Brain microvascular endothelial cell (primary cell): Measurements from ENCODE around the gene PGM3.

Experiments
- DNase-seq: peaks from one replicate; pipeline ENCODE4 v3.0.0-alpha.2; 2020
- H3K27ac ChIP-seq: fragments of 250-450 bp; sonication (Bioruptor Pico); 2 replicates; pipeline ENCODE4 v1.5.1; 2020; ENCODE audit warnings: mild to moderate bottlenecking, moderate library complexity
- H3K27me3 ChIP-seq: fragments of 250-450 bp; sonication (Bioruptor Pico); replicated peaks from 2 replicates; pipeline ENCODE4 v1.5.1; 2020; ENCODE audit warnings: mild to moderate bottlenecking
- H3K36me3 ChIP-seq: fragments of 250-450 bp; sonication (Bioruptor Pico); replicated peaks from 2 replicates; pipeline ENCODE4 v1.5.1; 2020; ENCODE audit warnings: mild to moderate bottlenecking
- H3K4me3 ChIP-seq: 2 replicates; pipeline ENCODE4 v1.5.1; 2011; ENCODE audit warnings: low read depth, mild to moderate bottlenecking, control low read depth, low read length, moderate library complexity
- CTCF ChIP-seq: IDR thresholded peaks from 2 replicates; pipeline ENCODE4 v1.5.1; 2011; ENCODE audit warnings: low read depth, mild to moderate bottlenecking, moderate library complexity, low read length, control low read depth, inconsistent platforms; ENCODE audit errors: missing control alignments
- in situ Hi-C: cut with HindIII; loops from 2 replicates; pipeline ENCODE4 v1.10.0; 2017; ENCODE audit warnings: low sequenced_read_pairs, low pct_ligation_motif_present

PGM3 gene

GRCh38 chr6:83138118-83138722 is 54.8 kb downstream of the PGM3 start:
- TF ChIP-seq CTCF: no peak
- DNase-seq: no peak
- in situ Hi-C loops: no loop called here
- H3K27ac ChIP-seq: no peak overlapping the region
- no peaks in the 10 kb centered on the region for H3K27me3 ChIP-seq
- no peaks in the 10 kb centered on the region for H3K36me3 ChIP-seq
- H3K4me3 ChIP-seq: no peak overlapping the region

- in situ Hi-C loops: no loop called here
- no peak for TF ChIP-seq CTCF
- DNase-seq: no peak
- no peaks in the 10 kb centered on the region for H3K27me3 ChIP-seq
- no peak overlapping the region for H3K4me3 ChIP-seq
- peaks cover 4% of the 10 kb centered on the region for H3K36me3 ChIP-seq
- H3K27ac ChIP-seq: no peak overlapping the region
Measured at GRCh38 chr6:83132121-83132520, 60.9 kb downstream of the PGM3 start.

GRCh38 chr6:83127976-83128375 is 65.1 kb downstream of the PGM3 start:
- Histone ChIP-seq H3K36me3 (peaks cover 10% of the 10 kb centered on the region), H3K27ac (no peak overlapping the region), H3K4me3 (no peak overlapping the region), H3K27me3 (no peaks in the 10 kb centered on the region)
- no peak for TF ChIP-seq CTCF
- no peak for DNase-seq
- in situ Hi-C loops: no loop called here

- Histone ChIP-seq H3K27me3 (no peaks in the 10 kb centered on the region), H3K36me3 (peaks cover 10% of the 10 kb centered on the region), H3K4me3 (no peak overlapping the region), H3K27ac (no peak overlapping the region)
- DNase-seq: no peak
- TF ChIP-seq CTCF: no peak
- in situ Hi-C loops: no loop called here
Measured at GRCh38 chr6:83127258-83127657, 65.8 kb downstream of the PGM3 start.

- Histone ChIP-seq H3K27ac (no peak overlapping the region), H3K4me3 (no peak overlapping the region), H3K36me3 (peaks cover 10% of the 10 kb centered on the region), H3K27me3 (no peaks in the 10 kb centered on the region)
- in situ Hi-C loops: no loop called here
- TF ChIP-seq CTCF: no peak
- DNase-seq: no peak
Measured at GRCh38 chr6:83126807-83127206, 66.3 kb downstream of the PGM3 start.

GRCh38 chr6:83126223-83126622 is 66.8 kb downstream of the PGM3 start:
- no peak for TF ChIP-seq CTCF
- DNase-seq: no peak
- in situ Hi-C loops: no loop called here
- Histone ChIP-seq H3K4me3 (no peak overlapping the region), H3K27ac (no peak overlapping the region), H3K27me3 (no peaks in the 10 kb centered on the region), H3K36me3 (peaks cover 10% of the 10 kb centered on the region)
